AG08395 (cell line): Measurements from ENCODE around the gene MST1.
A peak's percentile ranks its signal among the peaks of the same experiment; 100 is the strongest.
"Not testable (repeated sequence)": the region's sequence is repeated elsewhere in the genome, so short reads cannot be mapped to it uniquely, and the experiment has no call there.

Experiments
- DNase-seq: peaks from one replicate; pipeline ENCODE4 v3.0.0; 2012; ENCODE audit warnings: mixed read lengths, low spot score

Gene MST1

GRCh38 chr3:49700453-49701128, 11.3 kb upstream of the MST1 start:
- DNase-seq = no peak

DNA sequence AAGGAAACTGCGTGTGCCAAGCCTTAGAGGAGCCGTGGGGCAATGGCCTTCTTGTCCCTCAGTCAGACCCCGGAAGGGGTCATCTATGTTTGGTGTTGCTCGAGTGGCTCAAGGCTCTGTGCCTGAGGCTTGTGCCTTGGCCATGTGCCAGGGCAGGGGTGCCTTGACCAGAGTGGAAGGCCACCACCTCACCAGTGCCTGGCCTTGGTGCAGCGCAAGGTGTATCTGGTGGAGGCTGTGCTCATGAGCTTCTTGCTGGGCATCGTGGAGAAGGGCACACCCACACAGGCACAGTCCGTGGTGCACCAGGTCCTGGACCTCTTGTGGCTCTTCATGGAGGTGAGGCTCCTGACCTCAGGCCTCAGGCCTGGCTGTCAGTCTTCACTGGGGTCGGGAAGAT, 10.7 kb upstream of the MST1 start:
- DNase-seq = no peak

- DNase-seq = peak; percentile 36
Measured at GRCh38 chr3:49699281-49699979, 10.2 kb upstream of the MST1 start.

DNA sequence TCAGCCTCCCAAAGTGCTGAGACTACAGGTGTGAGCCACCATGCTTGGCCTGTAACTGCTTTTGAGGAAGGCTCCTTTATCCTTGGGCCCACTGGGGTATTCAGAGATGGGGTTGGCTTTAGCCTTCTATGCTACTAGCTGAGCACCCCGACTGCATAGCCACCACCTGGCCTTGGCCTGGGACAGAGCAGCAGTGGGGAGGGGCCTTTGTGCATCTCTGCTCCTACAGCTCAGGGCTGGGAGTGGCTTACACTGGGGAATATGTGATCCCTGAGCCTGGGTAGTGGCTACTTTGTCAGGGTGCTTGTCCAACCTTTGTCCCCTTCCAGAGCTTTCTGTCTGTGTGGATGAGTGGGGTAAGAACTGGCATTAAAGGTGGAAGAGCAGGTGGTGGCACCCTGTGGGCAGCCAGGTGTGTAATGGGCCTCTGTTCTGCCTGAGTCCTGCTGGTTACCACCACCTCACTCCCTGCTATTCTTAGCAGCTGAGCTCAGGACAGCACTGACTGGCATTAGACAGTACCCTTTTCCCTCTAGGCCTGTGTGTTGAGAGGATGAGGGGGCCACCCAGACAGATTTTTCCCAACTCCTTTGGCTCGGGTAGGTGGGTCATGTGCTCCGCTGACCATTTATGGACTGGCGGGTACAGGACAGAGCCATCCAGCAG, 6.2 kb upstream of the MST1 start:
- not testable (repeated sequence) for DNase-seq

DNA sequence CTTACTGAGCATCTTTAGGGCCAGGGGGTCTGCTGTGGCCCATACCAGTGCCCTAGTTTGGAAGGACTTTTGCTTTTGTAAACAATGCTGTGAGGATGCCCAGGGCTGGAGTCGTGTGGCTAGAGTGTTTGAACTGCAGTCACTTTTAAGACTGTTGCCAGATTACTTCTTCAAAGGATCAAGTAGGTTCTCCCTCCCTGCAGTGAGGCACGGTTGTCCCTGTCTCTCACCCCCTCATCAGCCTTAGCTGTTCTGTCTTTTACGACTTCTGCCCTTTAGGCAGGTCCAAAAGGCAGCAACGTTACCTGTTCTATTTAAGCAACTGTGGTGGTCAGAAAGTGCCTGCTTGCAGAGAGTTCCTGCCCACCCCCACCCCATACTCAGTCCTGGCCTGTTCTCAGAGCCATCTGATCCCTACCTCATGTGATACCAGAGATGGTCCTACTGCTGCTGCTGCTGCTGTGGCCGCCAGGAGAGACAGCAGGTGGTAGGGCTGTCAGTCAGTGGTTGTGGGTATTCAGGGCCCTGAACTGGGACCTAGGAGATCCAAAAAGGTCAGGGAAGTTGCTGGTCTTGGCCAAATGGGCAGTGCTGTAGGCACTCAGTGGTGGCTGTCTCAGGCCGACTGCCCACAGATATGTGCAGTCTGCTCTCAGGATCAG, 5.3 kb upstream of the MST1 start:
- DNase-seq = not testable (repeated sequence)

GRCh38 chr3:49691481-49691880, 2.2 kb upstream of the MST1 start:
- not testable (repeated sequence) for DNase-seq

DNA sequence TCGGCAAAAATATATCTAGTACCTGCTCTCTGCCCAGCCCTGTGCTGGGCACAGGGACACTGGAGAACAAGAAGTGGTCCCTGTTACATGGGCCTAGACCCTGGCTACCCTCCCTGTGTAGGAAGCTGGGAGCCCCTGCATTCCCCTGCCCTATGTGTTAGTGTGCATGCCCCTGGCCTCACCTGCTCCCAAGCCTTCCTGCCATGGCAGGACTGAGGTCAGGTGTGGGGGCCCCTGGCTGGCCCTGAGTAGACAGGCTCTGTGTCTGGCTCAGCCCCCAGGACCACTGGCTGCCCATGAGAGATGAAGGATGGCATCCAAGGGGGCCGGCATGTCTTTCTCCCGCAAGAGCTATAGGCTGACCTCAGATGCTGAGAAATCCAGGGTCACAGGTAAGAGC, 1.6 kb upstream of the MST1 start:
- not testable (repeated sequence) for DNase-seq

- DNase-seq = not testable (repeated sequence)
Measured at GRCh38 chr3:49689908-49690624, 792 bp upstream of the MST1 start.

- DNase-seq = not testable (repeated sequence)
Measured at GRCh38 chr3:49688338-49689045, 782 bp downstream of the MST1 start.

DNA sequence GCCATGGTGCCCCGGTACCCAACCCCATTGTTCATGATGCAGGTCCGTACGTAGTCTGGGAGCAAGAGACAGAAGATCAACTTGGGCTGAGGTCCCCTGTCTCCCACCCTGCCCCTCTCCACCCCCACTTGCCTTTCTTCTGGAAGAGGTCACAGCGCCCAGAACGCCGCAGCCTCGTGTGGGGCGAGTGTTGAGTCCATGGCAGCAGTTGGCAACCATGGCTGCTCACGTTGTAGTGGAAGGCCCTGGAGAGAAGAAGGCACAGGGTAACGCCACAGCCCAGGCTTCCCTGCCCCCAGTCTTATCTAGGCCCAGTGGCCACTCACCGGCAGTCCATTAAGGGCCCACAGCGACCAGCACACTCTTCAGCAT, 1.9 kb downstream of the MST1 start:
- DNase-seq = not testable (repeated sequence)

DNA sequence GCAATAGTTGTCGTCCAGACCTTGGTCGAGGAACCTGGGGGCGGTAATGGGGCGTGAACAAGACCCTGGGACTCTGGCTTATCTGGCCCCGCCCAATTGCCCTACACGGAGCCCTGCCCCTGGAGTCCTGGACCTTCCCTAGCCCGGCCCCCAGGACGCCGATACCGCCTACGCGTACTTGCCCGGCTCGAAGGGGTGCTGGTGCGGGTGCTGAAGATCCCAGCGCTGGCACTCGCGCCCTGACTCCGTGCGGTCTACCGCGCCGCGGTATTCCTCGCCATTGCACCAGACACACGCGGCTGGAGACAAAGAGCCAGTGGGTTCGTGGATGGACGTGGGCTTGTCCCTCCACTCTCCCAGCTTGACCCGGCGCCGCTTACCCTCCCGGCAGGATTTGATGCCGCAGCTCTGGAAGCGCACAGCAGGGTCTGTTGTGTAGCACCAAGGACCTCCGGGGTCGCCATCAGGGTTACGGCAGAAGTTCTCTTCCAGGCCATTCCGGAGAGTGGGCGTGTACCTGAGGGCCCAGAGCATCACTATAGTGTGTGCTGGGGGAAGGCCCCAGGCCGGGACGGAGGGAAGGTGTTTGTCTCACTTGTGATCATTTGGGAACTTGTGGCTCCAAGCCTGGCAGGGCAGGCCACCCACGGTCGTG, 2.4 kb downstream of the MST1 start:
- not testable (repeated sequence) for DNase-seq

DNA sequence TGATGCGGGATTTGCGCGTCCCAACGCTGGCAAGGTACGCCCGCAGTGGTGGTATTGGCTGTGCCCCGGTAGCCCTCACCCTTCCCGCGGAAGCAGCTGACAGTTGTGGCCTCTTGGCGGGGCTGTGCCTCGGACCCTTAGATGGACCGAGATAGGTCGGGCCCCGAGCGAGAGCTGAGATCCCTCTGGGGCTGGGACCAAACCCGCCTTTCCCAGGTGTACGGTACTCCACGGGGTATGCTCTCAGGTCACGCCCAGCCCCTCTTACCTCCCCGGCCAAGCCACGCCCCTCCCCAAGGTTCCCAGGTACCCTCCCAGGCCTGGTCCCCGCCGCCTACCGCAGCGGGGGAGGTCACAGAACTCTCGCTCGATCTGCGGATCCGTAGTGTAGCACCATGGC, 2.9 kb downstream of the MST1 start:
- not testable (repeated sequence) for DNase-seq

DNA sequence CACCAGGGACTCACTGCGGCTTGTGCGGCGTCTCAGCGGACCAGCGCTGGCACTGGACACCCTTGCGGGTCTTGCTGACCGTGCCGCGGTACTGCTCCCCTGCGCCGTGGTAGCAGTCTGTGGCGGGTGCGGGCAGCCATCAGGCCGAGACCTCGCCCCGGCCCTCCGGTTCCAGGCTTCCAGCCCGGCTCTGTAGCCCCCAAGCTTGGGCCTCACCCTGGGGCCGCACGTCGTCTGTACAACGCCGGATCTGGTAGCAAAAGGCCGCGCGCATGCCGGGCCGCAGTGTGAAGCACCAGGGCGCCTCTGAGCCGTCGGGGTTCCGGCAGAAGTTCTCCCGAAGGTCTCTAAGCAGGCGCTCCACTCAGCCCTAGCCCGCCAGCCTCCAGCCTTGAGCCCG, 3.4 kb downstream of the MST1 start:
- DNase-seq = not testable (repeated sequence)

DNA sequence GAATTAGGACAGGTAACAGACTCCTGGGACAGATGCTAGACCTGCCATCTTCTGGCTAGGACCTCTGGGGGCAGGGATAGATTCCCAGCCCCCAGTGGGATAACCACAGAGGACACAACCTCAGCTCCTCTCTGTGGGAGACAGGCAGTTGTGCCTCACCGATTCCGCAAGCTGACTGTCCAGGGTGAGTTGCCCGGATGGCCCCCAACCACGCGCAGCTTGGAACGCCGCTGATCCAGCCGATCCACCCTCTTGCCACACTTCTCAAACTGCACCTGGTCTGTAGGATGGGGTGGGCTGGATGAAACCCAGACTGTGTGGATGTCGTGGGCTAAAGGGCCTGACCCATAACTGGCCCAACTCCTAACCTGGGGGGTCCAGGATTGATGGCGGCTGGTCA, 4.2 kb downstream of the MST1 start:
- DNase-seq = not testable (repeated sequence)

DNA sequence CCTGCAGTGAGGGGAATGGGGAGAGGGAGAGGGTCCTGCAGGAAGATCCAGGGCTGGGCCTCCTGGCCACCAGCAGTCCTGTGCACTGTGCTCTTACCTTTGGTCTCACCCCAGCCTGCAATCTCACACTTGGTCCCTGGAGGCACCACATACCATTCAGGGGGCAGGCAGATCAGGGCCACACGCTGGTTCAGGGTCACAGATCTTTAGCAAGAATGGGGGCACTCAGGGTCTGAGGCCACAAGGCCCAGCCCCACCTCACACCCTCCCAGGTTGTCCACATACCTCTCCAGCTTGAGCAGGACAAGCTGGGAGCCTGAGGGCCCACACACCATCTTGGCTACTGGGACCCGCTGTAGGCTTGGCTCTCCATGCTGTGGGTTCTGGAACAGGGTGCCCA, 4.8 kb downstream of the MST1 start:
- DNase-seq = not testable (repeated sequence)

- DNase-seq = no peak
Measured at GRCh38 chr3:49683162-49683561, 6.1 kb downstream of the MST1 start.

- DNase-seq = no peak
Measured at GRCh38 chr3:49681543-49681942, 7.7 kb downstream of the MST1 start.

DNA sequence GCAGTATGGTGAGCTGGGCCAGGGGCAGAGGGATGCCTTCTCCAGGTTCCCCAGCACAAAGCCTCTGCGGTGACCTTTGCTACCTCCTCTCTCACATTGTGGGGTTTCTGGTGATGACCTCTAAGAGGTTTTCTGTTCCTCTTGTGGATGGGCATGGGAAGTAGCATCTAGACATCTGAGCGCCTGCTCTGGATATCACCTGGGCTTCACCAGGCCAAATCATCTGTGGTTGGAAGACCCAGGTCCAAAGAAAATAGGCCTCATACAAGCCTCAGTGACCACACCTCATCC, 8.1 kb downstream of the MST1 start:
- DNase-seq = no peak

GRCh38 chr3:49680493-49681231, 8.6 kb downstream of the MST1 start:
- DNase-seq = no peak

- no peak for DNase-seq
Measured at GRCh38 chr3:49675912-49676311, 13.4 kb downstream of the MST1 start.
